ENCODE measurements around the gene UQCRQ. TPM values are rescaled to one million over a fixed set of nuclear protein-coding genes. Genes with fewer than 3 reads are reported as not detected.

Gene UQCRQ
- total RNA-seq, 6 donors from 2014 or later: 44.6 to 327 (median 103) TPM

DNA sequence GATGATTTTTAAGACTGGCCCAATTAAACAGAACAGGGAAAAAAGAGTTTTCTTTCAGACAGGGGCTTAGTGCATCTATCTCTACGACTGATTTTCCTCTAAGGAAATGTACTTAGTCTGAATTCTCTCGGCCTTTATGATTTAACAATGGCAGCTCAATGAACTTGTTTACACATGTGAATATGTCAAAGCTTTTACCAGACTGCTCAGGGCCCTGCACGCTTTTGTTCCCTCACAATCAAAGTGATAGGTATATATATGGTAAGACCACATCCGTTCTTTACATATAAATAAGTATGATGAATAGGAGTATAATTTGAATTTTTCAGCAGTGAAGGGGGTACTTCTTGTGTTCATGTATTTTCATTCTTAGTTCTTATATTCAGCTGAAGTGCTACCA, 34.6 kb downstream of the UQCRQ start:
- no peaks in the 10 kb centered on the region for H3K9me3 ChIP-seq
- no peak overlapping the region for H3K4me3 ChIP-seq
- DNase-seq (no peak), ATAC-seq (ENCODE audit: low FRiP score in 2 of 2) (no peak)
- peaks cover 6 to 10% (median 7%) of the 10 kb centered on the region in 4 donors for H3K4me1 ChIP-seq
- H3K36me3 ChIP-seq: peaks cover 18 to 68% (median 32%) of the 10 kb centered on the region in 4 donors
- no peak overlapping the region for H3K27ac ChIP-seq
- no peaks in the 10 kb centered on the region for H3K27me3 ChIP-seq
- WGBS, 2 donors: 87 to 90% methylated on average over 4 of the region's 4 CpGs
- no peak for TF ChIP-seq POLR2A (IDR thresholded peaks at IDR 0.05)
- TF ChIP-seq POLR2AphosphoS5 (IDR thresholded peaks at IDR 0.05): no peak

GRCh38 chr5:132901730-132902129, 35.3 kb downstream of the UQCRQ start:
- Histone ChIP-seq H3K4me3 (no peak overlapping the region), H3K9me3 (no peaks in the 10 kb centered on the region), H3K36me3 (peaks cover 12 to 61% (median 25%) of the 10 kb centered on the region in 4 donors)

DNA sequence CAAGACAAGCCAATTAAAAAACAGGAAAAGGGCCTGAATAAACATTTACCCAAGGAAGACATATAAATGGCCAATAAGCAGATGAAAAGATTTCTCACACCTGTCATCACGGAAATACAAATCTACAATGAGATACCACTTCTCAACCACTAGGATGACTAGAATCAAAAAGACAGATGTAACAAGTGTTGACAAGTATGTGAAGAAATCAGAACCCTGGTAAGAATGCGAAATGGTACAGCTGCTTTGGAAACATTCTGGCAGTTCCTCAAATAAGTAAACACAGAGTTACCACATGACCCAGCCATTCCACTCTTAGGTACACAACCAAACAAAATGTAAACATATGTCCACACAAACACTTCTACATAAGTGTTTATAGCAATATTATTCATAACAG, 39.5 kb downstream of the UQCRQ start:
- H3K36me3 ChIP-seq: peaks cover 0 to 35% (median 9%) of the 10 kb centered on the region in 4 donors
- peak in 1 of 2 donors; percentile 47 for ATAC-seq (ENCODE audit: low FRiP score in 2 of 2)
- no peak for DNase-seq
- H3K27ac ChIP-seq: peak overlapping the region in 1 of 4 donors; percentile 61
- no peaks in the 10 kb centered on the region for H3K9me3 ChIP-seq
- no peak overlapping the region for H3K4me3 ChIP-seq
- peaks cover 6 to 10% (median 7%) of the 10 kb centered on the region in 4 donors for H3K4me1 ChIP-seq
- TF ChIP-seq POLR2AphosphoS5 (IDR thresholded peaks at IDR 0.05) (no peak), POLR2A (IDR thresholded peaks at IDR 0.05) (no peak), EP300 (IDR thresholded peaks at IDR 0.05) (no peak)
- TF ChIP-seq, protein P1, sequence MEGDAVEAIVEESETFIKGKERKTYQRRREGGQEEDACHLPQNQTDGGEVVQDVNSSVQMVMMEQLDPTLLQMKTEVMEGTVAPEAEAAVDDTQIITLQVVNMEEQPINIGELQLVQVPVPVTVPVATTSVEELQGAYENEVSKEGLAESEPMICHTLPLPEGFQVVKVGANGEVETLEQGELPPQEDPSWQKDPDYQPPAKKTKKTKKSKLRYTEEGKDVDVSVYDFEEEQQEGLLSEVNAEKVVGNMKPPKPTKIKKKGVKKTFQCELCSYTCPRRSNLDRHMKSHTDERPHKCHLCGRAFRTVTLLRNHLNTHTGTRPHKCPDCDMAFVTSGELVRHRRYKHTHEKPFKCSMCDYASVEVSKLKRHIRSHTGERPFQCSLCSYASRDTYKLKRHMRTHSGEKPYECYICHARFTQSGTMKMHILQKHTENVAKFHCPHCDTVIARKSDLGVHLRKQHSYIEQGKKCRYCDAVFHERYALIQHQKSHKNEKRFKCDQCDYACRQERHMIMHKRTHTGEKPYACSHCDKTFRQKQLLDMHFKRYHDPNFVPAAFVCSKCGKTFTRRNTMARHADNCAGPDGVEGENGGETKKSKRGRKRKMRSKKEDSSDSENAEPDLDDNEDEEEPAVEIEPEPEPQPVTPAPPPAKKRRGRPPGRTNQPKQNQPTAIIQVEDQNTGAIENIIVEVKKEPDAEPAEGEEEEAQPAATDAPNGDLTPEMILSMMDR (IDR thresholded peaks at IDR 0.05): peak in 3 of 6 experiments; percentile 14 to 34 (median 20)
- WGBS, 2 donors: 20 to 29% methylated on average over 2 of the region's 2 CpGs
- no peaks in the 10 kb centered on the region for H3K27me3 ChIP-seq

More at GRCh38 chr5:132901730-132902129, 35.3 kb downstream of the UQCRQ start:
- Histone ChIP-seq H3K27ac (no peak overlapping the region), H3K27me3 (no peaks in the 10 kb centered on the region), H3K4me1 (peaks cover 6 to 10% (median 7%) of the 10 kb centered on the region in 4 donors)
- no peak for TF ChIP-seq POLR2AphosphoS5 (IDR thresholded peaks at IDR 0.05)
- TF ChIP-seq, protein P1 (IDR thresholded peaks at IDR 0.05): no peak
- no peak for TF ChIP-seq POLR2A (IDR thresholded peaks at IDR 0.05)
- no peak for TF ChIP-seq EP300 (IDR thresholded peaks at IDR 0.05)
- 88 to 100% methylated on average over 3 of the region's 3 CpGs for WGBS, 2 donors
- ATAC-seq (ENCODE audit: low FRiP score in 2 of 2): no peak
- no peak for DNase-seq

DNA sequence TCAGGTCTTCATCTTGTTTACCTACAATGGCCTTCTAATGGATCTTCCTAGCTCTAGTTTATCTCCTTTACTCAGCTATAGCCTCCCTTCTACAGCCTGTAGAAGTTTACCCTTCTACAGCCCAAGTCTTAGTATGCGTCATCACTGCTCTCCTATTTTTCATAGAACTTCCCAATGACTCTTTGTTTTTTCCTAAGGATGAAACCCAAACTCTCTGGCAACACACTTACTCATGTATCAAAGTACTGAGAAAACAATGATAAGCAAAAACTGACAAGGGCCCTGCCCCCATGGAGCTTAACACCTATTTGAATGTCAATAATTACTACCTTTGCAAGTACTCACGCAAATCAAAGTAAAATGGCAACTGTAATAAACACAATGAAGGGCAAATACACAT, 40.7 kb downstream of the UQCRQ start:
- peak overlapping the region in 1 of 4 donors; percentile 6 for H3K27ac ChIP-seq
- H3K9me3 ChIP-seq: no peaks in the 10 kb centered on the region
- H3K4me3 ChIP-seq: no peak overlapping the region
- H3K36me3 ChIP-seq: peaks cover 0 to 33% (median 12%) of the 10 kb centered on the region in 4 donors
- no peak for DNase-seq
- peaks cover 6 to 10% (median 7%) of the 10 kb centered on the region in 4 donors for H3K4me1 ChIP-seq
- TF ChIP-seq, protein P1 (IDR thresholded peaks at IDR 0.05): no peak
- TF ChIP-seq POLR2AphosphoS5 (IDR thresholded peaks at IDR 0.05) (no peak), POLR2A (IDR thresholded peaks at IDR 0.05) (no peak), EP300 (IDR thresholded peaks at IDR 0.05) (no peak)
- WGBS, 2 donors: 96 to 100% methylated on average over 2 of the region's 2 CpGs
- H3K27me3 ChIP-seq: no peaks in the 10 kb centered on the region
- ATAC-seq (ENCODE audit: low FRiP score in 2 of 2): no peak

- ATAC-seq (ENCODE audit: low FRiP score in 2 of 2): no peak
- 94 to 100% methylated on average over 1 of the region's 1 CpG for WGBS, 2 donors
- Histone ChIP-seq H3K36me3 (peaks cover 2 to 36% (median 21%) of the 10 kb centered on the region in 4 donors), H3K9me3 (no peaks in the 10 kb centered on the region), H3K27ac (no peak overlapping the region), H3K27me3 (no peaks in the 10 kb centered on the region), H3K4me3 (no peak overlapping the region), H3K4me1 (peaks cover 6 to 10% (median 7%) of the 10 kb centered on the region in 4 donors)
- no peak for DNase-seq
- TF ChIP-seq POLR2AphosphoS5 (IDR thresholded peaks at IDR 0.05) (no peak), EP300 (IDR thresholded peaks at IDR 0.05) (no peak)
These were observed 43.3 kb downstream of the UQCRQ start for GRCh38 chr5:132909702-132910101.

DNA sequence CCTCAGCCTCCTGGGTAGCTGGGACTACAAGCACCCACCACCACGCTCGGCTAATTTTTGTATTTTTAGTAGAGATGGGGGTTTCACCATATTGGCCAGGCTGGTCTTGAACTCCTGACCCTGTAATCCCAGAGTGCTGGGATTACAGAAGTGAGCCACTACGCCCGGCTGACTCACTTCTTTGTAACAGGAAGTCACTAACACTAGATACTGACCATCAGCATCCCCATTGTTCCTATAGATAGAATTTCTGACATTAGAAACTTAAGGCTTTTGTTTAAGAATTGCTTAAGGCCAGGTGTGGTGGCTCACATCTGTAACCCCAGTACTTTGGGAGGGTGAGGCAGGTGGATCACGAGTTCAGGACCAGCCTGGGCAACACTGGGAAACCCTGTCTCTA, 49.2 kb downstream of the UQCRQ start:
- Histone ChIP-seq H3K27ac (no peak overlapping the region), H3K4me1 (no peaks in the 10 kb centered on the region), H3K27me3 (no peaks in the 10 kb centered on the region), H3K4me3 (no peak overlapping the region), H3K9me3 (no peaks in the 10 kb centered on the region), H3K36me3 (peaks cover 2 to 50% (median 26%) of the 10 kb centered on the region in 4 donors)
- WGBS, 2 donors: 72 to 86% methylated on average over 5 of the region's 5 CpGs
- DNase-seq: no peak
- no peak for ATAC-seq (ENCODE audit: low FRiP score in 2 of 2)
- TF ChIP-seq EP300 (IDR thresholded peaks at IDR 0.05): no peak
- no peak for TF ChIP-seq POLR2AphosphoS5 (IDR thresholded peaks at IDR 0.05)
- TF ChIP-seq, protein P1 (IDR thresholded peaks at IDR 0.05): no peak
- TF ChIP-seq POLR2A (IDR thresholded peaks at IDR 0.05): no peak

All from upper lobe of left lung (tissue), 6 donors.